HG02852 (cell line): Measurements from ENCODE around the gene KBTBD12.
"Not testable (repeated sequence)": the region's sequence is repeated elsewhere in the genome, so short reads cannot be mapped to it uniquely, and the experiment has no call there.

Experiments
- ATAC-seq: cut with Tn5 transposase; IDR thresholded peaks from one replicate; pipeline ENCODE4 v1.9.1; 2021; ENCODE audit warnings: mild to moderate bottlenecking, moderate library complexity; ENCODE audit not compliant: unreplicated experiment

KBTBD12 gene

GRCh38 chr3:127903611-127904375 lies 11.2 kb upstream of the KBTBD12 start:
- ATAC-seq = no peak

GRCh38 chr3:127905556-127905955 lies 9.5 kb upstream of the KBTBD12 start:
- ATAC-seq = no peak

GRCh38 chr3:127906653-127907052 lies 8.4 kb upstream of the KBTBD12 start:
- ATAC-seq = not testable (repeated sequence)

DNA sequence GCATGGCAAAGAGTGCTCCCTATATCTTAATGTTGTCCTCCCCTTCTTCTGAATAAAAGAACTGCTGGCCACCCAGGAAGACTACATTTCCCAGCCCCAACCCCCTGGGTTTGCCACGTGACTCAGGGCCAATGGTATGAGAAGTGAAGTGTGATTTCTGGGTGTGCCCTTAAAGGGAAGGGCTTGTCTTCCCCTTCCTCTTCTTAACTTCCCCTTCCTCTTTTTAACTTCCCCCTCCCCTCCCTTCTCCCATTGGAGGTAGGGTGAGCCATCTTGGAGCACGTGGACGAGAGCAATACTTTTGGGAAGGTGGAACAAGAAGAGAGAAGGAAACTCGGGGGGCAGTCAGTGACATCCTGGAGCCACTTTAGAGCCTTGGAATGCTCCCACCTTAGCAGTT lies 6.8 kb upstream of the KBTBD12 start:
- no peak for ATAC-seq

DNA sequence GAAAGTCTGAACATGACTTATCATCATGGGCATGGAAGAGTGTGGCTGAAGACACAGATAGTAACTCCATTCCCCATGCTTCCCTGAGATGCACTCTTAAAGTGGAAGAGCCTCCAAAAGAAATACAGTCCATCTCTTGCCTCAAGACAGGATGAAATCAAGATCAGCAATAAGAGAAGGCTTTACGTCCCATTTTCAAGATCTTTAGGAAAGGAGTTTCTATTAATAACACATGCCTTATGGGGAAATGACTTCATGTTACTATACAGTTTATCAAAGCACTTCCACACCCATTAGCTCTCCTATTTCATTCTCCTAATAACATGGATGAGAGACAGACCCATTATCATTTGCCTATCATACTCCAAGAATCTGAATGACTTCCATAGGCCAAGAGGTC lies 6.1 kb upstream of the KBTBD12 start:
- no peak for ATAC-seq

DNA sequence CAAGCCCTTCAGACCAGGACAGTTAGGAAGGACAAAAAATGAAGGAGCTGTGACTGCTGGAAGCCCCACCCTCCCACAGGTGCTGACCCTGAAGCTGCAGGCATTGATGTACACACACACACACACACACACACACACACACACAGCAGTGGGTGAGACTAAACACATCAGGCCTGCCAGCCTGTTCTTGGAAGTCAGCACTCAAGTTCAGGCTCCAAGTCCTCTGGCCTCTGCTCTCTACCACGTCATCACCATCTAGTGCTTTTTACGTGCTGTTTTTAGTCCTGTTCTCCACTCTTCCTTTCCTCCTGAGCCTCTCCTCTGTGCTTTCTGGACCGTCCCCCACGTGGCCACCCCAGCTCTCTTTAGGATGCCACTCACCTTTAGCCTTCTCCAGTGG lies 5.4 kb upstream of the KBTBD12 start:
- ATAC-seq = no peak

GRCh38 chr3:127911421-127911931 lies 3.6 kb upstream of the KBTBD12 start:
- ATAC-seq = no peak

DNA sequence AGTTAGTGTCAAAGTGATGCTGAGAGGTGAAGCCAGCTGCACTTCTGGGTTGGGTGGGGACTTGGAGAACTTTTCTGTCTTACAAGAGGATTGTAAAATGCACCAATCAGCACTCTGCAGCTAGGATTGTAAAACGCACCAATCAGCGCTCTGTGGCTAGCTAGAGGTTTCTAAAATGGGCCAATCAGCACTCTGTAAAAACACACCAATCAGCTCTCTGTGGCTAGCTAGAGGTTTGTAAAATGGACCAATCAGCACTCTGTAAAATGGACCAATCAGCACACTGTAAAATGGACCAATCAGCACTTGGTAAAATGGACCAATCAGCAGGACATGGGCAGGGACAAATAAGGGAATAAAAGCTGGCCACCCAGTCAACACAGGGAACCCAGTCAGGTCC lies 1.2 kb upstream of the KBTBD12 start:
- not testable (repeated sequence) for ATAC-seq

GRCh38 chr3:127914584-127914983 lies 448 bp upstream of the KBTBD12 start:
- no peak for ATAC-seq

DNA sequence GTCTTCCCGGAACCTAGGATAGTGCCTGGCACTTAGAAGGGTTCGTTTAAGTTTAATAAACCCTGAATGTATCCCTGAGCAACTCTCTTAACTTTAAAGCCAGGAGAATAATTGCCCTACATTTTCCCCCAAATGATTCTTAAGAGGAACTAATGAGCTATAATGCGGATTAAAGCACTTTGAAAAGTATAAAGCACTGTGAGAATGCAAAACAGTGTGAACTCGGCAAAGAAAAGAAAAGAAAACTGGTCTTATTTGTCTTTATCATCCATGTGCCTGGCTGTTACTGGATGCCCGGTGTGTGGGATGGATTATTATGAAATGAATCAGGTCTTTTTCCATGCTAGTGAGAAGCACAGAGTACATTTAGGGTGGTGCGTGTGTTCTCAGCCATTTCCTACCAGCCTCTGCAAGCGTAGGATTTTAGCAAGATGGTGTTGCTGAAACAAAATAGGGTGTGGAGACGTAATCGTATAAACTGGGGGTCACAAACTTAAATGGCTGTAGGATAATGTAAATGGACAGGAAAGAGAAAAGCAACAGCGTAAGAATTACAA lies 983 bp downstream of the KBTBD12 start:
- no peak for ATAC-seq

- no peak for ATAC-seq
Observed at GRCh38 chr3:127920738-127921137, 5.7 kb downstream of the KBTBD12 start.

- ATAC-seq = no peak
Observed at GRCh38 chr3:127923611-127924010, 8.6 kb downstream of the KBTBD12 start.

DNA sequence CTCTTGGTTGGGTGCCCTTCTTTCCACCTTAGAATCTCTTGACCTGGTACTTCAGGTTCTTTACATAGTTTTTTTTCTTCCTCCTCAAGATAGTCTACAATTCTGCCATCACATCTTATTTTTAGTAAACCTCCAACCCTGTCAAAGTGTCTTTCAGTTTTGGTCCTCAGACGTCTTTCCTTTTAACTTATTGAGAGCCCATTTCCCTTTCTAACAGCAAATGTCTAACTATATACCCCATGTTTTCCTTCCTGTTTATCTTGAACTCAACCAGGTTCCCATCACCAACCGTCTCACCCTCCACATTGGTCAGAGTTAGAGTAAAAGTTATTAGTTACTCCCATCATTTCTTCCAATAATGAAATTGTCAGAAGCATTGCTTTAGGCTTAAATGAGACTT lies 10.4 kb downstream of the KBTBD12 start:
- no peak for ATAC-seq

DNA sequence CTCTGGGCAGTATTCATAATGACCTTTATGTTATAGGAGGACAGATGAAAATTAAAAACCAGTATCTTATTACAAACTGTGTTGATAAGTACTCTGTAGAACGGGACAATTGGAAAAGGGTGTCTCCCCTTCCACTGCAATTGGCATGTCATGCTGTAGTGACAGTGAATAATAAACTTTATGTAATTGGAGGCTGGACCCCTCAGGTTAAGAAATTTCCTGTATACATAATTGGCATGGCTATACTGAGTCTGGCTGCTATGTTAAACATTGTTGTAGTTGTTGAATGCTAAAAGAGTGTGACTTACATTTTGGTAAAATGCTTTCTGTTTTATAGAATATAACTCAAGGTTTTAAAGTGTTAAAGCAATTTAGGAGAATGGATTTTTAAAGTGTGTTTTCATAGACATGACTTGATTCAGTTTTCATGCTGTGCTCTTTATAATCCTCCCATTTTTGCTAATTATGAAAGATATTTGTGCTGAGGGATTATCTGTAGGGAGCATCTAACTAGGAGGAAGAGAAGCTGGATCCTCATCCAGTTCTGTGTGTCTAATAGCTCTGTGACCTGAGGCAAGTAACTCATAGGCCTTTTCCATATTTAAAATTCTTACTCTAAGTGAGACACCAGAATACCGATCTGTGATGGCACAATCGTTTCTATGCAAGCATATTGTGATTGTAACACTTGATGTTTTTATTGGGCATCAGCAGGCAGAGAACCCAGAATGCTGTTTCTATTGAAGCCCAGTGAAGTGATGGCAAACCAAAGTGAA lies 13.0 kb downstream of the KBTBD12 start:
- no peak for ATAC-seq

GRCh38 chr3:127929818-127930413 lies 14.9 kb downstream of the KBTBD12 start:
- no peak for ATAC-seq

DNA sequence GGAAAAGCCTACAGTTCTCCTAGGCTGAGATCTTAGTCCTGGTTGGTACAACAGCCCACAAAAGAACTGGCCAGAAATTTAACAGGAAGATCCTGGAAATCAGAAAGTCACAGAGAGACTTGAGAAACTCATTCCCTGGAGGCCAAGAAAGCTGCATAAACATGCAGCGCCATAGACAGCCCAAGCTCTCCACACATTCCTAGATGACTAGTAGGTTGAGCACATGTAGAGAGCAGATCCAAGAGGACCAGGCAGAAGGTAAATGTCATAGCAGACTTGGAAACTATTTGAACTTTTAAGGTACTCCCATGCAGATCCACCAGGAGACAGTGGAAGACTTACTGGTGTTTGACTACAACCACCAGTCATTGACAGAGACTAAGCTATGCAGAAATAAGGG lies 18.4 kb downstream of the KBTBD12 start:
- ATAC-seq = no peak

- ATAC-seq = no peak
Observed at GRCh38 chr3:127938800-127939199, 23.8 kb downstream of the KBTBD12 start.

DNA sequence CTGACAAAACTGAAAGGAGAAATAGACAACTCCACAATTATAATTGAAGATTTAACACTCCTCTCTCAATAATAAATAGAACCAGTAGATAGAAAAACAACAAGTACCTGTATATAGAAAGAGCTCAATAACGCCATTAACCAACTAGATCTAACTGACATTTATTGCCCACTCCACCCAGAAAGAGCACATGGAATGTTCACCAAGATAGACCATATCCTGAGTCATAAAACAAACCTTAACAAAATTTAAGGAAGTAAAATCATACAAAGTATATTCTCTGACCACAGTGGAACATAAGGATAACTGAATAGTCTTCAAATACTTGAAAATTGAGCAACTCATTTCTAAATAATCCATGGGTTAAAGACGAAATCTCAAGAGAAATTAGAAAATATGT lies 25.1 kb downstream of the KBTBD12 start:
- ATAC-seq = no peak

DNA sequence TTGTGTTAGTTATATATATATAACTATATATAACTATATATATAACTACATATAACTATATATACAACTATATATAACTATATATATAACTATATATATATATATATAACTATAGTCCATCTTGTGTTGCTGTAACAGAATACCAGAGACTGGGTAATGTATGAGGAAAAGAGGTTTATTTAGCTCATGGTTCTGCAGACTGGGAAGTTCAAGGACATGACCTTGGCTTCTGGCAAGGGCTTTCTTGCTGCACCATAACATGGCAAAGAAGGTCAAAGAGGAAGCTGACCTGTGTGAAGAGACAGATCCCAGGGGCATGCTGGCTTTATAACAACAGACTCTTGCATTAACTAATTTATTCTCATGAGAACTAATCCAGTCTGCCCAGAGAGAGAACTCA lies 27.6 kb downstream of the KBTBD12 start:
- ATAC-seq = no peak

- ATAC-seq = no peak
Observed at GRCh38 chr3:127948211-127948610, 33.2 kb downstream of the KBTBD12 start.

- no peak for ATAC-seq
Observed at GRCh38 chr3:127949446-127950055, 34.5 kb downstream of the KBTBD12 start.
